ENCODE data around the gene ASTN1.

Gene ASTN1

DNA sequence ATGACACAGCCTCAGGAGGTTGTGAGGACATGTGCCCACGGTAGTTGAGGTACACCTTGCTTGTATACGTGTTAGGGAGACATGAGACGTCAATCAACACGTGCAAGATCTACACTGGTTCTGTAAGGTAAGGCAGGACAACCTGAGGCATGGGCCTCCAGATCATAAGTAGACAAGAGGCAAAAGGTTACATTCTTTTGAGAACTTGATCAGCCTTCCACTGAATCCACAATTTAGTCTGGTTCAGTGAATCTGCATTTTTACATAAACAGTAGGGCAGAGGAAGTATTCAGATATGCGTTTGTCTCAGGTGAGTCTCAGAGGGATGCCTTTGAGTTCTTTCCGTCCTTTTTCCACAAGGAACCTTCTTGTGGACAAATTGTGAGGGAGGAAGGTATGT, 348.9 kb downstream of the ASTN1 start:
- no peak for DNase-seq

DNA sequence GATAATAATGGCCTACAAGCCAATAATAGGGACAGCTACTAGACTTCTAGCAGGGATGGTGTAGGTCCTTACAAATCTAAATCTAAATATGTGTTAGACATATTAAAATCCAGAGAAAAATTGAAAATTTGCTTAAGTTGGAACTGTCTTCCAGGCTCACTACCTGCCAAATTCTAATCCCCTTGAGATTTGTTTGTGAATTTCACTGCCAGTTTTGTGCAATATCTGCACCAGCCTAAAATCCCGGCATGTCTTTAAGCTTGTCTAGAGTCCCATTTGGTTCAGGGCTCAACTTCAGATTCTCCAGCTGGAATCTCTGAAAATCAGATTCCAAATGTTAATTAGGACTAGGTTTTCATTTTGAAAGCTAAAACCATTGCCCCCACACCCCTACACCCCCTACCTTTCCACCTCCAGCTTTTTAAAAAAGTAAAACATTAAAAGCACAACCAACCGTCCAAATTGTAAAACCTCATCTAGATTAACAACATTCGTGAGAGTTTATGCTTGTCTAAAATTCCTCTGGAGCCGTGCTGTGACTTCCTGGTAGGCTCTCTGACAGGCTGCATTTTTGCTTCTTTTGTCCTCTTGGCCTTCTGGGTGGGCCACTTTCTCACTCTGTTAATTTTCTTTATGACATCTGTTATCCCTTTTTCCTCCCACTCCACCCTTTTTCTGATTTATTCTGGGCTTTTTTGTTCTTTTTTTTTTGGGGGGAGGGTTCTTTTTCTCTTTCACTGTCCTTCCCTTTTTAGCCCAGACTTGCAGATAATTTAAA, 352.8 kb downstream of the ASTN1 start:
- no peak for DNase-seq

DNA sequence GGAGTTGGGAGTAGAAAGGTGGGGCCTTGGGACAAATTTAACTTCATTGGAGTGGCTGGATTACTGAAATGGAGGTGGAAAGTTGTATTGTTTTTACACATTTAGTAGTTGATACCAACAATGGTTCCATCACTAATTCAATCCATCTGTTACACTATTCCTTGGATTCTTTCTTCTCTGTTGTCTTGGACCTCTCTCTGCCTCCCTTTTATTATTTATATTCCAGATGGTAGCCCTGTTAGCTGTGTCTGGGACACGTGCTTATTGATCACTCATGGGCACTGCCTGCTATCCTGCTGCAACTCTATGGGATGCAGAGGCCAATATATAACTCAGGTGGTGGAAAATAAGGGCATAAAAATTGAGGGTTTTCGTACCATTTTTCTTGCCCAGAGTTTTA, 355.2 kb downstream of the ASTN1 start:
- DNase-seq: no peak
